GM19372 (cell line): ENCODE results near the gene LYZL6.
"Not testable (repeated sequence)": the region's sequence is repeated elsewhere in the genome, so short reads cannot be mapped to it uniquely, and the experiment has no call there.

Source experiments
- ATAC-seq: cut with Tn5 transposase; IDR thresholded peaks from one replicate; pipeline ENCODE4 v1.9.1; 2021; ENCODE audit warnings: mild to moderate bottlenecking, low read depth, moderate library complexity; ENCODE audit not compliant: unreplicated experiment

Gene LYZL6

GRCh38 chr17:35909408-35909807 lies 34.1 kb downstream of the LYZL6 start:
- no peak for ATAC-seq

GRCh38 chr17:35907691-35908090 lies 35.8 kb downstream of the LYZL6 start:
- no peak for ATAC-seq

GRCh38 chr17:35906926-35907637 lies 36.4 kb downstream of the LYZL6 start:
- no peak for ATAC-seq

- ATAC-seq: no peak
Observed at GRCh38 chr17:35906191-35906925, 37.2 kb downstream of the LYZL6 start.

GRCh38 chr17:35903451-35903850 lies 40.1 kb downstream of the LYZL6 start:
- ATAC-seq: no peak

GRCh38 chr17:35901631-35902175 lies 41.8 kb downstream of the LYZL6 start:
- no peak for ATAC-seq

GRCh38 chr17:35900708-35901480 lies 42.6 kb downstream of the LYZL6 start:
- ATAC-seq: no peak

GRCh38 chr17:35900280-35900679 lies 43.2 kb downstream of the LYZL6 start:
- no peak for ATAC-seq

- no peak for ATAC-seq
Observed at GRCh38 chr17:35898283-35899070, 45.0 kb downstream of the LYZL6 start.

GRCh38 chr17:35897772-35898171 lies 45.7 kb downstream of the LYZL6 start:
- ATAC-seq: not testable (repeated sequence)

GRCh38 chr17:35895636-35896587 lies 47.6 kb downstream of the LYZL6 start:
- ATAC-seq: no peak

GRCh38 chr17:35894206-35894605 lies 49.3 kb downstream of the LYZL6 start:
- no peak for ATAC-seq

GRCh38 chr17:35893751-35894150 lies 49.8 kb downstream of the LYZL6 start:
- no peak for ATAC-seq

- no peak for ATAC-seq
Observed at GRCh38 chr17:35892091-35893035, 51.1 kb downstream of the LYZL6 start.

- no peak for ATAC-seq
Observed at GRCh38 chr17:35891269-35891668, 52.2 kb downstream of the LYZL6 start.

GRCh38 chr17:35890774-35891155 lies 52.7 kb downstream of the LYZL6 start:
- no peak for ATAC-seq

GRCh38 chr17:35889818-35890773 lies 53.4 kb downstream of the LYZL6 start:
- ATAC-seq: no peak
